DMS53 (cell line): ENCODE data around the gene C5.

Source experiments
- DNase-seq: peaks from one replicate; lab custom pipeline; 2025; lab: John Stamatoyannopoulos, UW

Gene C5

DNA sequence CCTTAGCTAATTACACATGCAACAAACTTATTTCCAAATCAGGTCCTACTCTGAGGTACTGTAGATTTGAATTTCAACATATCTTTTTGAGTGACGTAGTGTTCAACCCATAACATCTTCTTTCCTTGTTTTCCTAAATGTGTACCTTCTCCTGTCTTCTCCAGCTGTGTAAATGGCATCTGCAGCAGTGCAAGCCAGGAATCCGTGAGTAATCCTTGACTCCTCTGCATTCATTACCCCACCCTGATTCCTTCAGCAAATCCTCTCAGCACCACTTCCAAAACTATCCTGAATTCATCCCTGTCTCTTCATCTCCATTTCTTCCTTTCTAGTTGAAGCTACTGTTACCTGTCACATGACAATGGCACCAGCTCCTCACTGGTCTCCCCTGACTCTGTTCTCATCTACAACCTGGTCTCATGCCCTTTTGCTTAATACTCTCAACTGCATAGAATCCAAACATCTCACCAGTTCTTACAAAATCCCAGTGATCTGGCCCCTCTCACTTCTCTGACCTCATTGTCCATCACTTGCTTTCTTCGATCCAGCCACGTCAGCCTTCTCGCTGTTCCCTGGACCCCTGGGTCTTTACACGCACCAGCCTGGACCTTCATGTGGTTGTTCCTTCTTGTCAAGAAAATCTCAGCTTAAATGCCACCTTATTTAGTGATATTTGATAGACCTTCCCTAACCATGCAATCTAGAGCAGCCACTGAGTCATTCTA is 108.9 kb downstream of the C5 start:
- DNase-seq, result no peak

DNA sequence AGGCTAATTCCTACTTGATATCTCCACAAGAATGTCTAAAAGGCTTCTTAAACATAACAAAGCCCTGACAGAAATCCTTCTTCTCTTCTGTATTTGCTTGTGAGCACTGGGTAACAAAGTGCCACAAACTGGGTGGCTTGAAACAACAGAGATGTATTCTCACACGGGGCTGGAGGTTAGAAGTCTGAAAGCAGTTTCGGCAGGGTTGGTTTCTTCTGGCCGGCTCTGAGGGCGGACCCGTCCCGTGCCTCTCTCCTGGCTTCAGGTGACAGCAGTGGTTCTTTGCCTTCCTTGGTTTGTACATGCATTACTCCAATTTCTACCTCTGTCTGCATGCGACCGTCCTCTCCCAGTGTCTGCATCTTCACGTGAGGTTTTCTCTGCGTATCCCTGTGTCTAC is 109.5 kb downstream of the C5 start:
- no peak for DNase-seq

DNA sequence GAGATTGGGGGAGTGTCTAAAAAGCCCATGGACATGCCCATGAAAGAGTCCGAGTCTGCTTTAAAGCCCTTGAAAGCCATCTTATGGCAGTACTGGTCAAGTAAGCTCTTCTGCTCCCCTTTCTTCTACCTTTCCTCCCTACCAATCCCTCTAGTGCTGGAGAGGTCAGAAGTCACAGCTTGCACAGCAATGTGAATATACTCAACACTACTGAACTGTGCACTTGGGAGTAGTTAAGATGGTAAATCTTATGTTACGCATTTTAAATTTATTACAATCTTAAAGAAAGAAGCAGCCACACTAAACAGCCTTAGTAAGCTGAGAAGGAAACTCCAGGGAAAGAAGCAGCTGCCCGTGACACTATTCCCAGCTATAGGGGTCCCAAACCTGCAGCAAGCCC is 111.2 kb downstream of the C5 start:
- DNase-seq, result no peak

DNA sequence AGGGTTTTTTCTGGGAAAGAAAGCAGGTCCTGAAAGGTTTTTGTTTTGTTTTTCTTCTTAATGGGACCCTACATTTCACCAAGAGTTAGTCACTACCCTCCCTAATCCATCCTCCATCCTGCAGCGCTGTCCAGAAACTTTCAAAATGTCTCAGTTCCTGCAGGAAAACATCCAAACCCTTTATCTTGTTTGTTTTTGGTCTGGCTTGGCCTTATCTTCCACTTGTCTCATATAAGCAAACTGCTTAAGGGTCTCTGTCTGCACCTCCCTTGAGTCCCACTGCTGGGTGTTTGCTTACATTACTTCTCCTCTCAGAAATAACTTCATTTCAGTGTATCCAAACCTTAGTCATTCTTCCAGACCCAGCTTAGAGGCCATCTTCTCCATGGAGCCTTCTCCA is 112.5 kb downstream of the C5 start:
- no peak for DNase-seq

DNA sequence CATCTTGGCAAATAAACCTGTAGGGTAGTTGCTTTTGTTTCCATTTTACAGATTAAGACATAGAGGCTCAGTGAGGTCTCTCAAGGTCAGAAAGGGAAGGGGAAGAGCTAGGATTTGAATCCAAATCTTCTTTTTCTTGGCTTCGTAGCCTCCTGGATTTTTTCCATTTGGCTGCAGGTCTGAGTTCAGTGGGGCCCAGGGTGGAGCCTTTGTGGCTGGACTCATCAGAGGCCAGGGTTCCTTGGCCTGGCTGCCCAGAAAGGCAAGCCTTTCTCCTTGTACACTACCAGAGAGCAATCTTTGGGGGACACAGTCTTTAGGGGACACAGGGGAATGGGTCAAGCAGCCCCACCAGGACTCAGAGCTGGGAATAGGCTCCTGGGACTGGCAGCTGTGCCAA is 112.9 kb downstream of the C5 start:
- DNase-seq, result no peak

DNA sequence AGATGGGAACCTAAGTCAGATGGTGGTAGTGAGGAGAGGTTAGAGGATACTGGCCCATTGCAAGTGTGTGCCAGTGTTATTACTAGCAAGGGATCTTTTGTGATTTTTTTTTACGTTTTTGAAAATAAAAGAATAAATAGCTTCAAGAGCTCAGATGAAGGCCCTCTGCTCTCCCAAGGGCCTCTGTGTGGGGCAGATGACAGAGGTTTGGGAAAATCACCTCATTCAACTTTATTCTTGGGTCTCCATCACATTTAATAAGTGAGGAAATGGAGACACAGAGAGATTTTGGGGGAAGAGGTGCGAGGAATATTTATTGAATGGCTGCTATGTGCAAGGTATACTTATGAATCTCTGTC is 113.3 kb downstream of the C5 start:
- no peak for DNase-seq

DNA sequence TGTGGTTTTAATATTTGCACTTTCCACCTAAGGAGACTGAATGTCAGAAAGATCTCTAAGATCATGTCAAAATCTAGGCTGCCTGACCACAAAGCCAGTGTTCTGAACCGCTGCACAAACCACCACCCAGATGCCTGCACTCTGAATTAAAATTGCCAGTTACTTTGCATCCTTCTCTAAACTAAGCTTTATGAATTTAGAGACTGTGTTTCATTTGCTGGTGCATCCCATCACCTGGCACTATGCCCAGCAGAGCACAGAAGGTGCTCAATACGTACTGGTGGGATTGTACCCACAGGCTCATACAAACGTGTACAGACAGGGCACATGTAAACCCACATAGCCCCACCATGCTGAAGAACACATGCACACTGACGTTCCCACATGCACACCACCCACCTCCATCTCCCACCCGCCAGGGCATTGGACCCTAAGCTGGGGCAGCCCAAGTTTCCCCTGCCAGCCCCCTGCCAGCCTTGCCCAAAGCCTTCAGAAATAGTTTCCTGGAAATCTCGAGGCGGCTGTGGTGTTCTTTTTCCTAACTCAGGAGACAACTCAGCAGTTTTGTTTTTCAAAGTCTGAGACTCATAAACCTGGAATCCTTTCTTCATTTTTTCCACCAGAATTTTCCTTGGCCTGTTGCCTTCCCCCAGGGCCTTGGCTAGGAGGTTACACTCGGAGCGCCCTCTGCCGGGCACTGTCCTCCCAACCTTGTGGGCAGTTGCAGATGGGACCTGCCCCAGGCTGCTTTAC is 113.9 kb downstream of the C5 start:
- peak; percentile 93 for DNase-seq

DNA sequence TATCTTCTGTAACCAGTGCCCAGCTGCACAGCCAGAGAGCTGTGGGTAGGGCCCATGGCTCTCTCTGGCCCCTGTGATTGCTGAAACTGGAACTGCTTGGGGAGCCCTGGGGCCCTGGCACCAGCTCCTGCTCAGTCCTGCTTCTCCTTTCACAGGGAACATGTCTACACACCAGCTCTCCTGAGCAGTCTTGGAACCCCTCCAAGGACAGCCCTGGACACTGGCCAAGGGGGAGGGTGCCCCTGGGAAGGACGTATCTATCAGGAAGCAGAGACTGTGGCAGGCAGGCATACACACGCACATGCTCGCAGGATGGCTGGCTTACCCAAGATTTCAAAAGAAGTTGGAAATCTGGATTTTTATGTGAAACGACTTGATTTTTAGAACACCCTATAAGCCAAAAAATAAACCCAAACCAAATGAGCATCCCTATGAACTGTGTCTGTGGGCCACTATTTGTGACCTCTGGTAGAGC is 114.7 kb downstream of the C5 start:
- peak; percentile 87 for DNase-seq

DNA sequence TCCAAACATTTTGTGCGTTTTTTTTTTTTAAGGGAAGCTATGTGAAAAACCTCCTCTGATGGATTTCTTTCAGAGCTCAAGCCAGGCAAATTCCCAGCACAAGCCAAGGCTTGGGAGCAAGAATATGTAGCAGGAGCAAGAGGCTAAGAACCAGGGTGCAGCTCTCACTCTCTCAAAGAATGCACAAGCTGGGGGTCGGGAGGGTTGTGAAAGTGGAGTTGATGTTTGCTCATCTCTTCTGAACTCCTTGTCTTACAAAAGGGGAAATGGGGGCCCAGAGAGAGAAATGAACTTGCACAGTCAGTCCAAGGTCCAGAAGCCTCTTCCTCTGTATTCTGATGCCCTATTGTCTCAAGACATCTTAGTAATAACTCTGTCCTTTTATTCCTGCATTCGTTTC is 115.8 kb downstream of the C5 start:
- DNase-seq, result no peak

DNA sequence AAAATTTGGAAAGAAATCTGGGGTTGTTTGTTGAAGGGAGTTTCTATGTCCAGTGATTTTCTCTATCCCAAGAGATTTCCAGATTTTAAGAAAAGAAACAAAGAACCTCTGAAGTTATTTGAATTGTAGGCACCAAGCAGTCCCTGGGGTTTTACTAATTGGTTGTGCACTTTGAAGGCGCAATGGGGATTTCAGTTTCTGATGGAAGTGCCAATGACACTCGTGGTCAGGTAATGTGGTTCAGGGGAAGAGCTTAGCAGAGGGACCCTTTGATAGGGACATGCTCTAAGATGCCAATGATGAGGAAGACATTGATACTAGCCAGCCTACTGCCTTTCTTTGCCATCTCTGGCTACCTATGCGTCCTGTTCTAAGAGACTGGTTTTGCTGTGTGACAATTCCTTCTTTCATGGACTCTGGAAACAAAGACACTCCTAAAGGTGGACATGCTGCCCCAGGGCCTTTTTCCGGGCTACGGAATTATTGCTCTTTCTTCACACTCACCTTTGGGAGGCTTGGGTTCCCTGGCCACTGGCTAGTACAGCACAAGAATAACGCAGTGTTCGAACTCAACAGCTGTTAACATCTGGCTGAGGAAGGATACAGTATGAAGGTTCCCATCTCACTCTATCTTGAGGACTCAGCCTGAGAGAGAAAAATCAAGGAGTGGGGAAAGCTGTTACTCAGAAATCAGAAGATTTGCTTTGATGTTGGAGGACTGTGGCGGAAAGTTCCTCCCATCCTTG is 116.6 kb downstream of the C5 start:
- no peak for DNase-seq

DNA sequence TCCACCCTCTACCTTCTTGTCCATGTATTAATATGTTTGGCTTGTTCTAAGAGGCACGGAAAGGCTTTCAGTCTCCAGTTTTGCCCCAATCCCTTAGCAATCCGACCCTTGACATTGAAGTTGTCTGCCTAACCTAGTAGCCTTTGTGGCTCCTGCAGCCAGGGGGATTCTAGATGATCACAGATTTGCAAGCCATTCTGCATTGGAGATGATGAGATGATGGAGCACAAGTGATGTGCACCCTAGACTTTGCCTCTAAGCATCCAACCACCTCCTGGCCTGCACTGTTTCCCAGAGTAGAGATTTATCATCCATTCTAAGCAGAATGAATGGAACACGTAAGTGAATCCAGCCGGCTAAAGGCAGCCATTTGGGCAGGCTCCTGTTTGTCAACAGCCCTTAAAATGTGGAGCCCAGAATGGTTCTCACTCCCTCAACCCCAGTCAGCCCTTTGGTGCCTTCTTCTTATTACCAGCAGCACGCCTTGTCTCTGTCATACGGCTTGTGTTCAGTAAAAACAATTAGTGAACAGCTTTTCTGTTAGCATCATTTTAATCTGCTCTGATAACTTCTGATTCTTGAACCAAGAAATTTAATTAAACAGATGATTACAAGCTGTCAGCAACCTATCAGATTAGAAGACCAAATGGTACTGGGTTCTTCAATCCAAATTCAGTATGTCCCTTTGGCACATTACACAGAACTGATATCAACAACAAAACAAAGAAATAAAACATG is 117.8 kb downstream of the C5 start:
- no peak for DNase-seq

DNA sequence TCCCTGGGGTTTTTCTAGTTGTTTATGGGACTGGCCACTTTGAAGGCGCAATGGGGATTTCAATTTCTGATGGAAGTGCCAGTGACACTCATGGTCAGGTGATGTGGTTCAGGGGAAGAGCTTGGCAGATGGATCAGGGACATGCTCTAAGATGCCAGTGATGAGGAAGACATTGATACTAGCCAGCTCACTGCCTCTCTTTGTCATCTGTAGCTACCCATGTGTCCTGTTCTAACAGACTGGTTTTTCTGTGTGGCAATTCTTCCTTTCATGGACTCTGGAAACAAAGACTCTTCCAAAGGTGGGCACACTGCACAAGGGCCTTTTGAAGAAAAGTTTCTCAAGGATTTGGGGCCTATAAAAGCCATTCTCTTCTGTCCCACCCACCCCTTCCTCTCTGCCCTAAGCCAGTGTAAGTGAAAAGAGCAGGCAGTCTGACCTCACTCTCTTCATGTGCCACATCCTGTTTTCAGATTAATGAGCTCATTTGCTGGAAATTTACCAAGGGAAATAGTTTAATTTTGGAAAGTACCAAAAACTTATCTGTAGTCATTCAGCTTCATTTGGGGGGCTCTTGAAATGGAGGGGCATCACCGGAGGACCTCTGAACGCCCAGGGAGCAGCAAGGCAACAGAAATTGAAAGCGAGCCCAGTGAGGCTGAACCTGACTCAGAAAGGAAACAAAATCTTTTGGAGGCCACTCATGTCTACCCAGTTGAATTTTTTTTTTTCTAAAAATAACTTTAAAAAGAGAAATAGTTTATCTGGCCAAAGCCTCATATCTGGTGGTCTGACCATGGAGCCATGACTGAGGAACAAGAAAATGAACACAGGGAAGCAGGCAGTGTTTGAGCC is 118.6 kb downstream of the C5 start:
- peak; percentile 45 for DNase-seq

DNA sequence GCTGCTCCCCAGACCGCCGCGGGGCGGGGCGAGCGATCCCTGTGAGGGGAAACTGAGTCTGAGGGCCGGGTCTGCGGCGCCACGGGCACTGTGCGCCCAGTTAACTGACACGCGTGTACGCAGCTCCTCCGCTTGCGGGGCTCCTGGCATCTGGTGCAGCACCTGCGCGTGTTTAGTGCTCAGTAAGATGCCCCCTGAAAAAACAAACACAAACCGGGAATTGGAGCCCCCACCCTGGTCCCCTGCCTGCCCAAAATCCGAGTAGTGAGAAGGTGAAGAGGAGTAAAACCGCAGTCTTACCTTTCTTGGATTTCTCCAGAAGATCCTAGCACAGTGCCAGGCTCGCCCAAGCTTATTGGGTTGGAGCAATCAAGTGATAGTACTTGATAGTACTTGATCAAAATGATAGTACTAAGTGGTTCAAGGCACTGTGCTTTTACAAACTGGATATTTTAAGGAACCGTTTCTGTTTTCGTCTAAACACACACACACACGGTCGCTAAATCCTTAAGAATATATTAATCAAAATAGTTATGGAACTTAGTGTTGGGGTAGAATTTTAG is 120.8 kb downstream of the C5 start:
- DNase-seq, result peak; percentile 54

DNA sequence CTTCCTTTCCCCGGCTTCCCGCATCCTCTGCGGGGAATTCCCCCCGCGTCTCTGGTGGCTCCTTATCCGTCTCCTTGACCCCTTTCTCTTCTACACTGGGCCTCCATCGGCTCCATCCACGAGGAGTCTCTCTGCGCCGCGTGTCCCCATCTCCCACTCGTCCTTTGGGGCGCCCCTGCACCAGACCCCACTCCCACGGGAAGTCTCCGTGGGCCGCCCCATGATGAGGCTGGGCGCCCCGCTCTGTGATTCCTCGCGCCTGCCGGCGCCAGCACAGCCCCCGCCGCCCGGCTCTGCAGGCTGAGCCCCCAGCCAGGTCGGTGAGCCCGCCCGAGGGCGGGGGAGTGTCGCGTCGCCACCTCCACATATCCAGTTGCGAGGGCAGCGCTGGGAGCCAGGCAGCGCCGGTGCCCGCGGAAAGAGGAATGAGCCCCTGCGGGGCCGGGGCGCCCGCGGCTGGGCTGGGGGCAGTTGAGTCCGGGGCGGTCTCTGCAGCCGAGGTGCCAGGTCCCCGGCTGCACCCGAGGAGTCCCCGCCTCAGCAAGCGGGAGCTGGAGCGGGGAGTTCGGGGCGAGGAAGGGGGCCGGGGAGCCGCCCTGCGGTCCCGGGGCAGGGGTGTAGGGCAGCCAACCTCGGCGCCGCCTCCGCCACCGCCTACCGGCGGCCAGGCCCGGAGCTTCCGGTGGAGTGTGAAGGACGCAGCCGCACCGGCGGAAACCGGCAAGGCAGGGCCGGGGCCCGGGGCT is 121.4 kb downstream of the C5 start:
- peak; percentile 89 for DNase-seq

DNA sequence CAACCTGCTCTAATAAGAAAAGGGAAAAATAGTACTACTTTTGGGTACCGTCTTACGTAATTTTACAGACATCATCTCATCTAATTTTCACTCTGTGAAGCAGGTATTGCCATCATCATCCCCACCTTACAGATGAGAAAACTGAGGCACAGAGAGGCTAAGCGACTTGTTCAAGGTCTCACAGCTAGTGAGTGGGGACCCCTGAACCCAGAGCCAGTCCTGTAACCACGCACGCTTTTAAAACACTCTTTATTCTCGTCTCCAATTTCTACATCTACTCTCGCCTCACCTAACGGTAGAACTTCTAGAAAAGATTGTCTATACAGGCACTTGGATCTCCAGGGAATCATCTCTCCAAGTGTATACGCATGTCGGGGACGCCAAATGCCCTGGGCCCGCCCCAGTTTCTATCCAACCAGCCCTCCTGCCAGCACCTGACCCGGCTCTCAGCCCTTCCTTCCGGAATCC is 122.0 kb downstream of the C5 start:
- peak; percentile 72 for DNase-seq

DNA sequence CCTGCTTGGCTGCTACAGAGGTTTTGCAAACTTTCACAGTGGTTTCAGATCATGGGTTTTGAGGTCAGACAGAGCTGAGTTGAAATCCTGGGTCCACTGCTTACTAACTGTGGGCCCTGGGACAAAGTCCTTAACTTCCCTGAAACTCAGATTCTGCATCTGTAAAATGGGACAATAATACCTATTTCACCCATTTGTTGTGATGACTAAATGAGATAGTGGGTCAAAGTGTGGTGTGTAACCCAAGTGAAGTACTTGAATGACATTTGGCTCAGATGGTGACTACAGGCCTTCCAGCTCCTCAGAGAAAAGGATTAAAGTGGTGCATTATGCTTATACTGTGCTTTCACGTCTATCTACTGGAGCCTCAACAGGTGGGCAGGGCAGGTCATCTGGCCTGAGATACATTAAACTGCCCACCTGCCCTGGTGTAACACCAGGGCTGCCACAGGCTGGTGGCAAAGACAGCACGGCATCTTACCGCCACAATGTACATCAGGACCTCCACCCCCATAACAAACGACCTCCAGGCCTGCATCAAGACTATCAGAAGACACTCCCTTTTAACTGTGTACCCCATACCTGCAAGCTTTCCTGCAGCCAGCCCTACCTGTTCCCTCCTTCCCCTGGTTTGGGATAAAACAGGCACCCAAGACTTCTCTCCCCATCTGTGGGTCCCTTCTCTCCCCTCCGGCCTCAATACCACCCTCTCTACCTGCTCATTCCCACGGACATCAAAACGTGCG is 122.6 kb downstream of the C5 start:
- DNase-seq, result no peak

DNA sequence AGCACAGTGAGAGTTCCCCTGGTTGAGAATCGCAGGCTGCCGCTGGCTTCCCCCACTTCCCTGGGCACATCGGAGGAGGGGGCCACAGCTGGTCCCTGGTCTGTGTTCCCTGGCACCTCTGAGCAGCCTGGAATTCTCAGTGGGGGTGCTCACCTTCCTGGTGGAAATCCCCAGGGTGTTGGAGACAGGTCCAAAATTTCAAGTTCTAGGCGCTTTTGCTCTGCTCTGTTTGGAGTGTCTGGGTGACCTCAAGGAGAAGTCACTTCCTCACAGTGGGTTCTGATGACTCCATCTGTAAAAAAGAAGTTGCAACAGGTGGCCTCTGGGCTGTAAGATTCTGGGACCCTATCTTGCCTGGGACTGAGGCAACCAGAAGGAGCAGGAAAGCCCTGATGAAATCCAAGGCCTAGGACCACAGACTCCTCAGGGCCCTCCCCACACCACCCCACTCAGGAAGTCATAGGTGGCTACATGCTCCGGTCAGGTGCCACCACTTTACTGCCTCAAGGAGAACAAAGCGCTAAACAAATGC is 123.6 kb downstream of the C5 start, which contains the start of gene TRAF1:
Gene TRAF1, minus strand, starts transcription at position 400 of the 532 bp plus-strand sequence. CDS start 721 bp downstream, outside the sequence.
- DNase-seq, result no peak

DNA sequence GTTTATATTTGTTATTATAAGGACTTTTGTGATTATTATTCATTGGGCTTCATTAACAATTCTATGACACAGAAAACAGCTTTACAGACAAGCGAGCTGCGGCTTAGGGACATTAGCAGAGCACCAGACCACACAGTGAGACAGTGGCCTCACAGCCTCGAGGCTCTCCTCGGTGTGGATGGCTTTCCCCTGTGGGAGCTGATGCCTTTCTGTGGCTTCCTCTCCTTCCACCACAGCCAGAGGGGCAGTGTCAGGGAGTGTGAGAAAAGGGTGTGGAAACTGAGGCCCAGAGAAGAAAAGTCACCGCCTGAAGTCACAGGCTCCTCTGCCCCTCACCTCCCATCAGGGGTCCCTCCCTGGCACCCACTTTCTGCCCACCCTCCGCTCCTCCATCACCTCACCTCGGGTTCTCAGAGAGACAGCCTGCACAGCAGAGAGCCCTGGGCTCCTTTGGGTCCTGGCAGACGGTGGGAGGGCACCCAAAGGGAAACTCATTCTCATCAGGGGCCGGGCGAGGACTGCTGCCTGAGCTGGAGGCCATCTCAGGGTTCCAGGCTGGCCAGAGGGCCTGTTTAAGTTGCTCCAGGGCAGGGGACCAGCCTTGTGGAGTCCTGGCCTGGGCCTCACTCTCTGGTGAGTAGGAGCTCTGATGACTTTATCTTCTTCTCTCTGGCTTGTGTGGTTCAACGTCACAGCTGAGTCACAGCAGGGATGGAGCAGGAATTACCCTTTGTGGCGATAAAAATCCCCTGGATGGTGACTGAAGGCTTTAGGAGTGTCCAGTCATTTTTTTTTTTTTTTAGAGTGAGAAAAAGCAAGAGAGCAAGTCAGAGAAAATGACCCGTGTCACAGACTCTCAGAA is 124.3 kb downstream of the C5 start:
- no peak for DNase-seq
